NB4 (cell line): ENCODE measurements around the gene VKORC1.

Source experiments
- POLR2A ChIP-seq: IDR thresholded peaks from 2 replicates; pipeline ENCODE4 v1.6.1; 2011; ENCODE audit warnings: mild to moderate bottlenecking; ENCODE audit not compliant: insufficient read length; ENCODE audit errors: extremely low read depth
- TF ChIP-seq, protein P1 (sequence below): IDR thresholded peaks from one replicate; pipeline ENCODE4 v1.5.1; 2012; ENCODE audit warnings: low read depth, low read length

GRCh38 chr16:31105677-31106213, 11.1 kb upstream of the VKORC1 start:
- TF ChIP-seq, protein P1, sequence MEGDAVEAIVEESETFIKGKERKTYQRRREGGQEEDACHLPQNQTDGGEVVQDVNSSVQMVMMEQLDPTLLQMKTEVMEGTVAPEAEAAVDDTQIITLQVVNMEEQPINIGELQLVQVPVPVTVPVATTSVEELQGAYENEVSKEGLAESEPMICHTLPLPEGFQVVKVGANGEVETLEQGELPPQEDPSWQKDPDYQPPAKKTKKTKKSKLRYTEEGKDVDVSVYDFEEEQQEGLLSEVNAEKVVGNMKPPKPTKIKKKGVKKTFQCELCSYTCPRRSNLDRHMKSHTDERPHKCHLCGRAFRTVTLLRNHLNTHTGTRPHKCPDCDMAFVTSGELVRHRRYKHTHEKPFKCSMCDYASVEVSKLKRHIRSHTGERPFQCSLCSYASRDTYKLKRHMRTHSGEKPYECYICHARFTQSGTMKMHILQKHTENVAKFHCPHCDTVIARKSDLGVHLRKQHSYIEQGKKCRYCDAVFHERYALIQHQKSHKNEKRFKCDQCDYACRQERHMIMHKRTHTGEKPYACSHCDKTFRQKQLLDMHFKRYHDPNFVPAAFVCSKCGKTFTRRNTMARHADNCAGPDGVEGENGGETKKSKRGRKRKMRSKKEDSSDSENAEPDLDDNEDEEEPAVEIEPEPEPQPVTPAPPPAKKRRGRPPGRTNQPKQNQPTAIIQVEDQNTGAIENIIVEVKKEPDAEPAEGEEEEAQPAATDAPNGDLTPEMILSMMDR = peak; percentile 73
- TF ChIP-seq POLR2A = no peak
